ENCODE measurements around the gene PGLYRP2.

GRCh38 chr19:15487038-15487437 lies 7.7 kb upstream of the PGLYRP2 start:
- TF ChIP-seq CTCF (IDR thresholded peaks at IDR 0.05; ENCODE audit: low read depth, low read length) (no peak), EZH2phosphoT487 (IDR thresholded peaks at IDR 0.05; ENCODE audit: low read depth) (no peak)

Measured in OCI-LY3 (cell line).